CD4-positive, alpha-beta T cell (primary cell): ENCODE results near the gene LRIG1. TPM values are rescaled to one million over a fixed set of nuclear protein-coding genes. Genes with fewer than 3 reads are reported as not detected.

Source experiments
- ATAC-seq: fragments of 200-7000 bp; cut with Tn5 transposase; one replicate; pipeline ENCODE4 v1.10.0; 2022; ENCODE audit warnings: mild to moderate bottlenecking; ENCODE audit not compliant: poor library complexity
- CTCF ChIA-PET: fragments of 350-600 bp; sonication (Branson Sonifier 250); formaldehyde crosslinking; loops from one replicate; lab custom pipeline; 2021; ENCODE audit warnings: antibody characterized with exemption, inconsistent platforms; lab: Charles Lee
- POLR2A ChIA-PET: fragments of 350-600 bp; sonication (Branson Sonifier 250); formaldehyde crosslinking; loops from one replicate; lab custom pipeline; 2021; ENCODE audit warnings: antibody characterized with exemption, inconsistent platforms; lab: Charles Lee
- DNase-seq, 14 experiments: peaks; one replicate each; pipeline ENCODE4 v3.0.0-alpha.2; 2013 to 2020; ENCODE audit warnings: mixed read lengths in 2 of 14
- H3K27ac ChIP-seq, 2 donors: one replicate each; pipeline versions ENCODE4 v1.5.1 to v1.7.0; 2013; ENCODE audit warnings: low read length in 2 of 2, low read depth in 1 of 2, mild to moderate bottlenecking in 1 of 2
- H3K27me3 ChIP-seq, 2 experiments: 1 replicate in 1 of 2; 2 replicates in 1 of 2; pipeline versions ENCODE4 v1.6.1 to v1.7.0; 2013; ENCODE audit warnings: low read length in 2 of 2, control low read depth in 1 of 2, mild to moderate bottlenecking in 1 of 2, moderate library complexity in 1 of 2; ENCODE audit not compliant: insufficient read depth in 2 of 2, control insufficient read depth in 1 of 2
- H3K36me3 ChIP-seq: one replicate; pipeline ENCODE4 v1.6.1; 2013; ENCODE audit warnings: low read length, control low read depth; ENCODE audit not compliant: insufficient read depth
- H3K4me1 ChIP-seq: one replicate; pipeline ENCODE4 v1.6.1; 2013; ENCODE audit warnings: low read length, control low read depth; ENCODE audit not compliant: insufficient read depth
- H3K4me3 ChIP-seq: one replicate; pipeline ENCODE4 v1.5.1; 2013; ENCODE audit warnings: mild to moderate bottlenecking, low read length, moderate library complexity
- H3K9me3 ChIP-seq, 2 experiments: 1 replicate in 1 of 2; 2 replicates in 1 of 2; pipeline versions ENCODE4 v1.6.1 to v1.7.0; 2013; ENCODE audit warnings: low read length in 2 of 2, mild to moderate bottlenecking in 2 of 2, control low read depth in 1 of 2, moderate library complexity in 1 of 2; ENCODE audit not compliant: control insufficient read depth in 1 of 2, insufficient read depth in 1 of 2
- H3K27ac Mint-ChIP-seq: one replicate; pipeline ENCODE4 v1.8.0; 2020; ENCODE audit warnings: mixed read lengths
- H3K27me3 Mint-ChIP-seq: one replicate; pipeline ENCODE4 v1.8.0; 2021; ENCODE audit warnings: mixed read lengths
- H3K36me3 Mint-ChIP-seq: one replicate; pipeline ENCODE4 v1.8.0; 2021; ENCODE audit warnings: low read depth, mixed read lengths
- H3K4me1 Mint-ChIP-seq: one replicate; pipeline ENCODE4 v1.8.0; 2021; ENCODE audit warnings: low read depth, mixed read lengths
- H3K4me3 Mint-ChIP-seq: one replicate; pipeline ENCODE4 v1.8.0; 2020; ENCODE audit warnings: mild to moderate bottlenecking, mixed read lengths
- H3K9me3 Mint-ChIP-seq: one replicate; pipeline ENCODE4 v1.8.0; 2020; ENCODE audit warnings: mixed read lengths
- intact Hi-C, 2 experiments: fragments of 100-400 bp; cut with DNase I in 1 of 2; cut with micrococcal nuclease in 1 of 2; formaldehyde crosslinking; loops; one replicate each; pipeline versions ENCODE4 v1.15.1 to v1.9.0; 2023 to 2025; cut with DNase I, micrococcal nuclease
- total RNA-seq, 174 experiments: library from RNA in 2 of 174; stranded (reverse) in 2 of 174; gene quantifications; one replicate each; pipeline ENCODE4 v1.2.3 and lab custom pipeline; 2021 to 2026
- TF ChIP-seq, protein P1 (sequence below): fragments of 200-600 bp; IDR thresholded peaks from one replicate; pipeline ENCODE4 v1.8.0; 2022; ENCODE audit warnings: antibody characterized with exemption, mild to moderate bottlenecking

LRIG1 gene
- total RNA-seq, 2 experiments from 2014 or later: 30.1 to 33.1 TPM

DNA sequence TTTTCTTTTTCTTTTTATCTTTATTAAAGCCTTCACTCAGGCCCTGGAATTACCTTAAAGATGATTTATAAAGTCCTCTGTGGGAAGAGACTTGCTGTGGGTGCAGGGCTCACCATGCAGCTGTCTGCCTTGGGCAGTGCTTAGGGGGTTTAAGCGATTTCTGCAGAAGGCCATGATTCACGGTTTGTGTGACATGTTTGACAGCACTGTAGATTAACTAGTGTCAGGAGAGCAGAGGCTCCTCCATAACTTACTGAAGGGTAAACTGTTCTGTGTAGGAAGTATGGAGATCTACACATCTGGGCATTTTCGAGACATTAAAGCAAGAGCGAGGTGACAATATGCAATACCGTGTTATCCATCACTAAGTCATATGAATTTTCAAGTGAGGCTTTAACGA lies 137.7 kb downstream of the LRIG1 start:
- Mint-ChIP-seq H3K4me3 (no peak overlapping the region), H3K4me1 (no peaks in the 10 kb centered on the region), H3K27me3 (no peaks in the 10 kb centered on the region), H3K36me3 (peaks cover 36% of the 10 kb centered on the region), H3K9me3 (no peaks in the 10 kb centered on the region), H3K27ac (no peak overlapping the region)
- TF ChIP-seq, protein P1, sequence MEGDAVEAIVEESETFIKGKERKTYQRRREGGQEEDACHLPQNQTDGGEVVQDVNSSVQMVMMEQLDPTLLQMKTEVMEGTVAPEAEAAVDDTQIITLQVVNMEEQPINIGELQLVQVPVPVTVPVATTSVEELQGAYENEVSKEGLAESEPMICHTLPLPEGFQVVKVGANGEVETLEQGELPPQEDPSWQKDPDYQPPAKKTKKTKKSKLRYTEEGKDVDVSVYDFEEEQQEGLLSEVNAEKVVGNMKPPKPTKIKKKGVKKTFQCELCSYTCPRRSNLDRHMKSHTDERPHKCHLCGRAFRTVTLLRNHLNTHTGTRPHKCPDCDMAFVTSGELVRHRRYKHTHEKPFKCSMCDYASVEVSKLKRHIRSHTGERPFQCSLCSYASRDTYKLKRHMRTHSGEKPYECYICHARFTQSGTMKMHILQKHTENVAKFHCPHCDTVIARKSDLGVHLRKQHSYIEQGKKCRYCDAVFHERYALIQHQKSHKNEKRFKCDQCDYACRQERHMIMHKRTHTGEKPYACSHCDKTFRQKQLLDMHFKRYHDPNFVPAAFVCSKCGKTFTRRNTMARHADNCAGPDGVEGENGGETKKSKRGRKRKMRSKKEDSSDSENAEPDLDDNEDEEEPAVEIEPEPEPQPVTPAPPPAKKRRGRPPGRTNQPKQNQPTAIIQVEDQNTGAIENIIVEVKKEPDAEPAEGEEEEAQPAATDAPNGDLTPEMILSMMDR: no peak
- no peak overlapping the region for H3K4me3 ChIP-seq
- ATAC-seq (no peak), DNase-seq (no peak)
- intact Hi-C loops: no loop called here
- no peaks in the 10 kb centered on the region for H3K36me3 ChIP-seq
- H3K9me3 ChIP-seq: no peaks in the 10 kb centered on the region
- ChIA-PET CTCF (no interaction called here), POLR2A (no interaction called here)
- H3K4me1 ChIP-seq: no peaks in the 10 kb centered on the region
- no peaks in the 10 kb centered on the region for H3K27me3 ChIP-seq
- H3K27ac ChIP-seq: no peak overlapping the region

DNA sequence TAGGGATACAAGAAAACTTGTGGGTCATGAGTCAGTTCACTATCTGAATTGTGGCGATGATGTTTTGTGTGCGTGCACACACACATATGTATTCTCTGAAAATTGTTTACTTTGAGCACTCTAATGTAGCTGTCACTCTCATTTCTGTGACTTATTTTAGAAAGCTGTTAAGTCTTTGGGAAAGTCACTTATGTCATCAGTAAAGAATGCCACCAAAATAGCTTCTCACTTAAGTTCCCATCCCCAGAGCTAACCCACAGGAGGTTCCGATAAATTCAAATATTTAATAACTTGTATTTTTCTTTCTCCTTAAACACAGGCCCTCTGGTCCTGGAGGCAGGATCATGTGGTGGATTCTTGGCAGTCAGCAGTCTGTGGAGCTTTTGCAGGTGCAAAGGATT lies 138.3 kb downstream of the LRIG1 start:
- Mint-ChIP-seq H3K9me3 (no peaks in the 10 kb centered on the region), H3K4me3 (no peak overlapping the region), H3K27me3 (no peaks in the 10 kb centered on the region), H3K27ac (no peak overlapping the region), H3K4me1 (no peaks in the 10 kb centered on the region), H3K36me3 (peaks cover 31% of the 10 kb centered on the region)
- Histone ChIP-seq H3K9me3 (no peaks in the 10 kb centered on the region), H3K4me3 (no peak overlapping the region), H3K27me3 (no peaks in the 10 kb centered on the region), H3K36me3 (no peaks in the 10 kb centered on the region), H3K4me1 (no peaks in the 10 kb centered on the region), H3K27ac (no peak overlapping the region)
- intact Hi-C loops: no loop called here
- DNase-seq (no peak), ATAC-seq (no peak)
- POLR2A ChIA-PET: no interaction called here
- CTCF ChIA-PET: interaction anchor here (1.0 kb wide), 1 partner anchor 9 kb away, joined by 5 read pairs; no protein-coding TSS in a partner anchor
- TF ChIP-seq, protein P1: no peak

DNA sequence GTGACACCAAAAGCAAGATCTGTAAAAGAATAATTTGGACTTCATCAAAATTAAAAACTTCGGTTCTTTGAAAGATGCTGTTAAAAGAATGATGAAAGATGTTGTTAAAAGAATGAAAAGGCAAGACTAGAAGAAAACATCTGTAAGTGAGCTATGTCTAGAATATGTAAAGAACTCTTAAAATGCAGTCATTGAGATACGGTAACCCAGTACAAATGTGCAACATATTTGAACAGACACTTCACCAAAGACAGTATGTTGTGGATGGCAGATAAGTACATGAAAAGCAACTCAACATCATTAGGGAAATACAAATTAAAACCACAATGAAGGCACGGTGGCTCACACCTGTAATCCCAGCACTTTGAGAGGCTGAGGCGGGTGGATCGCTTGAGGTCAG lies 139.5 kb downstream of the LRIG1 start:
- Mint-ChIP-seq H3K4me3 (no peak overlapping the region), H3K4me1 (no peaks in the 10 kb centered on the region), H3K36me3 (peaks cover 31% of the 10 kb centered on the region), H3K9me3 (no peaks in the 10 kb centered on the region), H3K27me3 (no peaks in the 10 kb centered on the region), H3K27ac (no peak overlapping the region)
- DNase-seq: no peak
- CTCF ChIA-PET: no interaction called here
- Histone ChIP-seq H3K9me3 (no peaks in the 10 kb centered on the region), H3K27me3 (no peaks in the 10 kb centered on the region), H3K27ac (no peak overlapping the region), H3K4me3 (no peak overlapping the region), H3K36me3 (no peaks in the 10 kb centered on the region), H3K4me1 (no peaks in the 10 kb centered on the region)
- intact Hi-C loops: no loop called here
- no peak for ATAC-seq
- POLR2A ChIA-PET: no interaction called here
- TF ChIP-seq, protein P1: no peak
